CD4-positive, alpha-beta T cell (primary cell): ENCODE results near the gene STBD1. TPM values are rescaled to one million over a fixed set of nuclear protein-coding genes. Genes with fewer than 3 reads are reported as not detected.

Experiments used
- ATAC-seq: fragments of 200-7000 bp; cut with Tn5 transposase; one replicate; pipeline ENCODE4 v1.10.0; 2022; ENCODE audit warnings: mild to moderate bottlenecking; ENCODE audit not compliant: poor library complexity
- CTCF ChIA-PET: fragments of 350-600 bp; sonication (Branson Sonifier 250); formaldehyde crosslinking; loops from one replicate; lab custom pipeline; 2021; ENCODE audit warnings: antibody characterized with exemption, inconsistent platforms; lab: Charles Lee
- POLR2A ChIA-PET: fragments of 350-600 bp; sonication (Branson Sonifier 250); formaldehyde crosslinking; loops from one replicate; lab custom pipeline; 2021; ENCODE audit warnings: antibody characterized with exemption, inconsistent platforms; lab: Charles Lee
- DNase-seq, 14 experiments: peaks; one replicate each; pipeline ENCODE4 v3.0.0-alpha.2; 2013 to 2020; ENCODE audit warnings: mixed read lengths in 2 of 14
- H3K27ac ChIP-seq, 2 donors: one replicate each; pipeline versions ENCODE4 v1.5.1 to v1.7.0; 2013; ENCODE audit warnings: low read length in 2 of 2, low read depth in 1 of 2, mild to moderate bottlenecking in 1 of 2
- H3K27me3 ChIP-seq, 2 experiments: 1 replicate in 1 of 2; 2 replicates in 1 of 2; pipeline versions ENCODE4 v1.6.1 to v1.7.0; 2013; ENCODE audit warnings: low read length in 2 of 2, control low read depth in 1 of 2, mild to moderate bottlenecking in 1 of 2, moderate library complexity in 1 of 2; ENCODE audit not compliant: insufficient read depth in 2 of 2, control insufficient read depth in 1 of 2
- H3K36me3 ChIP-seq: one replicate; pipeline ENCODE4 v1.6.1; 2013; ENCODE audit warnings: low read length, control low read depth; ENCODE audit not compliant: insufficient read depth
- H3K4me1 ChIP-seq: one replicate; pipeline ENCODE4 v1.6.1; 2013; ENCODE audit warnings: low read length, control low read depth; ENCODE audit not compliant: insufficient read depth
- H3K4me3 ChIP-seq: one replicate; pipeline ENCODE4 v1.5.1; 2013; ENCODE audit warnings: mild to moderate bottlenecking, low read length, moderate library complexity
- H3K9me3 ChIP-seq, 2 experiments: 1 replicate in 1 of 2; 2 replicates in 1 of 2; pipeline versions ENCODE4 v1.6.1 to v1.7.0; 2013; ENCODE audit warnings: low read length in 2 of 2, mild to moderate bottlenecking in 2 of 2, control low read depth in 1 of 2, moderate library complexity in 1 of 2; ENCODE audit not compliant: control insufficient read depth in 1 of 2, insufficient read depth in 1 of 2
- H3K27ac Mint-ChIP-seq: one replicate; pipeline ENCODE4 v1.8.0; 2020; ENCODE audit warnings: mixed read lengths
- H3K27me3 Mint-ChIP-seq: one replicate; pipeline ENCODE4 v1.8.0; 2021; ENCODE audit warnings: mixed read lengths
- H3K36me3 Mint-ChIP-seq: one replicate; pipeline ENCODE4 v1.8.0; 2021; ENCODE audit warnings: low read depth, mixed read lengths
- H3K4me1 Mint-ChIP-seq: one replicate; pipeline ENCODE4 v1.8.0; 2021; ENCODE audit warnings: low read depth, mixed read lengths
- H3K4me3 Mint-ChIP-seq: one replicate; pipeline ENCODE4 v1.8.0; 2020; ENCODE audit warnings: mild to moderate bottlenecking, mixed read lengths
- H3K9me3 Mint-ChIP-seq: one replicate; pipeline ENCODE4 v1.8.0; 2020; ENCODE audit warnings: mixed read lengths
- intact Hi-C, 2 experiments: fragments of 100-400 bp; cut with DNase I in 1 of 2; cut with micrococcal nuclease in 1 of 2; formaldehyde crosslinking; loops; one replicate each; pipeline versions ENCODE4 v1.15.1 to v1.9.0; 2023 to 2025; cut with DNase I, micrococcal nuclease
- total RNA-seq, 174 experiments: library from RNA in 2 of 174; stranded (reverse) in 2 of 174; gene quantifications; one replicate each; pipeline ENCODE4 v1.2.3 and lab custom pipeline; 2021 to 2026
- TF ChIP-seq, protein P1 (sequence below): fragments of 200-600 bp; IDR thresholded peaks from one replicate; pipeline ENCODE4 v1.8.0; 2022; ENCODE audit warnings: antibody characterized with exemption, mild to moderate bottlenecking

STBD1 gene
- total RNA-seq, 2 experiments from 2014 or later: 0.11 TPM; not detected in 1

DNA sequence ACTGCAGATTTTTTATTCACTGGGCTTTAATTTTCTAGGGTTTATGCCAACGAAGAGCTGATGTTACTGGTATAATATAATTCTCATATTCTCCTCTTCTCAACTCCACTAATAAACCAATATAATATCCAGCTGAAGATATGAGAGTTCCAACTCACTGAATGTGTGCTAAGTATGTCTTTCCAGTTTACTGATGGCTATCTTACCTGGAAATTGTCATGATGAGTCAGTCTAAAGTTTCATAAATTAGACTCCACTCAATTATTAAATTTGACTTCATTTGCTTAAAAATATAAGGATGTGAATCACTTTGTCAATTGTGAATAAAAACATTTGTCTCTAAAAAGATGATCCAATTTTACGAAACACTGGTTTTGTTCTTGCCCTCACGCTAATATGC, 28.4 kb downstream of the STBD1 start:
- H3K36me3 ChIP-seq: no peaks in the 10 kb centered on the region
- no peaks in the 10 kb centered on the region for H3K9me3 ChIP-seq
- TF ChIP-seq, protein P1, sequence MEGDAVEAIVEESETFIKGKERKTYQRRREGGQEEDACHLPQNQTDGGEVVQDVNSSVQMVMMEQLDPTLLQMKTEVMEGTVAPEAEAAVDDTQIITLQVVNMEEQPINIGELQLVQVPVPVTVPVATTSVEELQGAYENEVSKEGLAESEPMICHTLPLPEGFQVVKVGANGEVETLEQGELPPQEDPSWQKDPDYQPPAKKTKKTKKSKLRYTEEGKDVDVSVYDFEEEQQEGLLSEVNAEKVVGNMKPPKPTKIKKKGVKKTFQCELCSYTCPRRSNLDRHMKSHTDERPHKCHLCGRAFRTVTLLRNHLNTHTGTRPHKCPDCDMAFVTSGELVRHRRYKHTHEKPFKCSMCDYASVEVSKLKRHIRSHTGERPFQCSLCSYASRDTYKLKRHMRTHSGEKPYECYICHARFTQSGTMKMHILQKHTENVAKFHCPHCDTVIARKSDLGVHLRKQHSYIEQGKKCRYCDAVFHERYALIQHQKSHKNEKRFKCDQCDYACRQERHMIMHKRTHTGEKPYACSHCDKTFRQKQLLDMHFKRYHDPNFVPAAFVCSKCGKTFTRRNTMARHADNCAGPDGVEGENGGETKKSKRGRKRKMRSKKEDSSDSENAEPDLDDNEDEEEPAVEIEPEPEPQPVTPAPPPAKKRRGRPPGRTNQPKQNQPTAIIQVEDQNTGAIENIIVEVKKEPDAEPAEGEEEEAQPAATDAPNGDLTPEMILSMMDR: no peak
- no peaks in the 10 kb centered on the region for H3K4me1 ChIP-seq
- Mint-ChIP-seq H3K27ac (no peak overlapping the region), H3K4me1 (no peaks in the 10 kb centered on the region), H3K27me3 (peaks cover 7% of the 10 kb centered on the region), H3K36me3 (no peaks in the 10 kb centered on the region), H3K4me3 (no peak overlapping the region), H3K9me3 (no peaks in the 10 kb centered on the region)
- no peak overlapping the region for H3K27ac ChIP-seq
- POLR2A ChIA-PET: no interaction called here
- intact Hi-C loops: no loop called here
- no peaks in the 10 kb centered on the region for H3K27me3 ChIP-seq
- no peak for ATAC-seq
- CTCF ChIA-PET: no interaction called here
- DNase-seq: no peak
- H3K4me3 ChIP-seq: no peak overlapping the region

DNA sequence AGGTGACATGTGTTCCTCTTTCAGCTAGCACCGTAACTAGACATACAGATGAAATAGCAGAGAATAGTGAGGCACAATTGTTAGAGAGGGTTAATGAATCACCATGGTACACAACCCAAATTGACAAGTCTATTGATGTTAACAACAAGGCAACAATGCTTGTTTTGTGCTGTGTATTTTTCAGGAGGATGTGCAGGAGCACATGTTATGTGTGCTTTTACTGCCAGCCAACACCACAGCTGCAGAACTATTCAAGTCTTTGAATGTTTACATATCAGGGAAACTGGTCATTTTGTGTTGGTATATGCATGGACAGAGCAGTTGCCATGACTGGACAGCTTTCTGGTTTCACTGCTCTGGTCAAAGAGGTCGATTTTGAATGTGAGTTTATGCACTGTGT, 32.8 kb downstream of the STBD1 start:
- Histone ChIP-seq H3K9me3 (no peaks in the 10 kb centered on the region), H3K27me3 (no peaks in the 10 kb centered on the region), H3K4me3 (no peak overlapping the region), H3K36me3 (no peaks in the 10 kb centered on the region), H3K27ac (no peak overlapping the region), H3K4me1 (no peaks in the 10 kb centered on the region)
- ATAC-seq: no peak
- POLR2A ChIA-PET: no interaction called here
- Mint-ChIP-seq H3K9me3 (no peaks in the 10 kb centered on the region), H3K27me3 (peaks cover 7% of the 10 kb centered on the region), H3K36me3 (no peaks in the 10 kb centered on the region), H3K4me3 (no peak overlapping the region), H3K27ac (no peak overlapping the region), H3K4me1 (no peaks in the 10 kb centered on the region)
- DNase-seq: no peak
- intact Hi-C loops: no loop called here
- CTCF ChIA-PET: no interaction called here
- TF ChIP-seq, protein P1: no peak

DNA sequence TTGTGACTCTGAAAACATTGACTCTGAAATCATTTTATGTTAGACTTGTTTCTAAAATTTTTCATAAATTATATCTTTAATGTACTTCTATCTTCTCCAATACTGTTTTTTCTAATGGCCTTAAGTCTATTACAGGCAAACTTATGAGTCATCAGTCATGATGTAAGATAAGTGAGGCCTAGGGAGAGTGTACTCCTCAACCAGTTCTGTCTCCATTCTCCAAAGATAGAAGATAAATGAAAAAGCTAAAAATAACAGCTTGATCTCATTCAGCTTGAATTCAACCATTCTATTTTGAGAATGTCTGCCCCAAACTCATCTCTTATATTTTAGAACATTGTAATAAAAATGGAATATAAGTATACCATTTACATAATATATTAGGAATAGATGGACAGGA, 34.5 kb downstream of the STBD1 start:
- no peaks in the 10 kb centered on the region for H3K27me3 ChIP-seq
- intact Hi-C loops: no loop called here
- ChIA-PET CTCF (no interaction called here), POLR2A (no interaction called here)
- Mint-ChIP-seq H3K36me3 (no peaks in the 10 kb centered on the region), H3K4me1 (no peaks in the 10 kb centered on the region), H3K9me3 (peaks cover 1% of the 10 kb centered on the region), H3K27me3 (peaks cover 15% of the 10 kb centered on the region), H3K4me3 (no peak overlapping the region), H3K27ac (no peak overlapping the region)
- ATAC-seq (no peak), DNase-seq (no peak)
- no peak overlapping the region for H3K27ac ChIP-seq
- H3K4me1 ChIP-seq: no peaks in the 10 kb centered on the region
- TF ChIP-seq, protein P1: no peak
- H3K36me3 ChIP-seq: no peaks in the 10 kb centered on the region
- H3K9me3 ChIP-seq: no peaks in the 10 kb centered on the region
- H3K4me3 ChIP-seq: no peak overlapping the region
